GM18505 (cell line): ENCODE data around the gene ABHD14A.

Source experiments
- ATAC-seq: cut with Tn5 transposase; IDR thresholded peaks from one replicate; pipeline ENCODE4 v1.9.1; 2021; ENCODE audit not compliant: unreplicated experiment
- POLR2A ChIP-seq: IDR thresholded peaks from 4 replicates; pipeline ENCODE4 v1.6.1; 2011; ENCODE audit warnings: borderline replicate concordance; ENCODE audit not compliant: insufficient read depth, insufficient read length; ENCODE audit errors: extremely low read depth

Gene ABHD14A

GRCh38 chr3:52023101-52023770 lies 48.4 kb downstream of the ABHD14A start:
- no peak for TF ChIP-seq POLR2A
- ATAC-seq: no peak

GRCh38 chr3:52023860-52024764 lies 49.2 kb downstream of the ABHD14A start:
- no peak for TF ChIP-seq POLR2A
- ATAC-seq: no peak

GRCh38 chr3:52024765-52025452 lies 50.0 kb downstream of the ABHD14A start:
- no peak for ATAC-seq
- no peak for TF ChIP-seq POLR2A

DNA sequence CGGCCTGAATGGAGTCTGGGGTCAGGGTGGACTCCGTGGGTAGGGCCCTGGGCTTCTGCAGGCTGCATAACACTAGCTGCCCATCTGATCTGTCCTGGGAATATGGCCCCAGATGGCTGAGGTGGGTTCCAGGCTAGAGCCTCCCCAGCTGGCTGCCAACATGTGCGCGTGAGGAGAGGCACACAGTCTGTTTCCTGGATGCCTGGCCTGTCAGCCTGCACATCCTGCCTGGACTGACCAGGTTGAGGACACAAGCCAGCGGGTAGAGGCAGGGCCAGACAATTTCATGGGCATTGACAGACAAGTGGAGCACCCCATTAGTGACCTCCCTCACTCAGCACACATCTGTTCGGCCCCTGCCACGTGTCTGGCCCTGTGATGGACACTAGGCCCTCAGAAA lies 50.6 kb downstream of the ABHD14A start:
- no peak for ATAC-seq
- TF ChIP-seq POLR2A: no peak

DNA sequence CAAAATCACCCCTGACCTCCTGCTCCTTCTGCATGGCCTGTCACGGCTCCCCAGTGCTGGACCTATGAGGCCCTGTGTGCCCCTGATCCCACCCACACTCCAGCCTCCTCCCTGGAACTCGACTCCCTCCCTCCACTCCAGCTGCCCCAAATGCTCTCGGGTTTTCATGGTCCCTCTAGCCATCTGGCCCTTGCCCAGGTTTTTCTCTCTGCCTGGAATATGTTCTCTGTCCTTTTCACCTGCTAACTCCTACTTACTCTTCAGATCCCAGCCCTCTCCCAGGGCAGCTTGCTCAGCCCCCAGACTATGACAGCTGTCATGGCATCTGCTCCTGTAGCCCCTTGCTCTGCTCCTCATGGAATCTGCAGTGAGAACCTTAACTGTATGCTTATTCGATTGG lies 51.2 kb downstream of the ABHD14A start:
- TF ChIP-seq POLR2A: no peak
- ATAC-seq: no peak

GRCh38 chr3:52028572-52028971 lies 53.7 kb downstream of the ABHD14A start:
- TF ChIP-seq POLR2A: no peak
- no peak for ATAC-seq

GRCh38 chr3:52029053-52029452 lies 54.2 kb downstream of the ABHD14A start:
- ATAC-seq: no peak
- TF ChIP-seq POLR2A: no peak

DNA sequence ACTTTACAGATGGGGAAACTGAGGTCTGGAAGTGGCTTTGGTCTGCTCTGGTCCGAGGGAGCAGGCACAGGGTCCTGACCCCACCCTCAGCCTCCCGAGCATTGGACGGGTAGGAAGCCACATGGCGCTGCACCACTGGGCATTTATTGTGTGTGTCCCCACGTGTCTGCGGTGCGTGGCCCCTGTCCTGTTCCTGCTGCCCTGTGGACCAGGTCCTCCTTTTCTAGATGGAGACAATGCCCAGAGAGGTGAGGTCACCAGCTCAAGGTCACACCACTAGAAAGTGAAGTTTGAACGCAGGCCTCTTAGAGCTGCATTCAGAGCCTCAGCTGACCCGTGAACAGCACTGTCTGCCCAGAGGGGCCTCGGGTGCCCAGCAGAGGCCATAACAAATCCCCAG lies 54.7 kb downstream of the ABHD14A start:
- no peak for TF ChIP-seq POLR2A
- no peak for ATAC-seq
